Inferior parietal cortex (tissue), 1 donor: Measurements from ENCODE around the gene LPP.
"Not testable (repeated sequence)": the region's sequence is repeated elsewhere in the genome, so short reads cannot be mapped to it uniquely, and the experiment has no call there.

Experiments used
- DNase-seq: peaks from one replicate; pipeline ENCODE4 v3.0.0-alpha.2; 2016; ENCODE audit errors: extremely low spot score

LPP gene, protein sequence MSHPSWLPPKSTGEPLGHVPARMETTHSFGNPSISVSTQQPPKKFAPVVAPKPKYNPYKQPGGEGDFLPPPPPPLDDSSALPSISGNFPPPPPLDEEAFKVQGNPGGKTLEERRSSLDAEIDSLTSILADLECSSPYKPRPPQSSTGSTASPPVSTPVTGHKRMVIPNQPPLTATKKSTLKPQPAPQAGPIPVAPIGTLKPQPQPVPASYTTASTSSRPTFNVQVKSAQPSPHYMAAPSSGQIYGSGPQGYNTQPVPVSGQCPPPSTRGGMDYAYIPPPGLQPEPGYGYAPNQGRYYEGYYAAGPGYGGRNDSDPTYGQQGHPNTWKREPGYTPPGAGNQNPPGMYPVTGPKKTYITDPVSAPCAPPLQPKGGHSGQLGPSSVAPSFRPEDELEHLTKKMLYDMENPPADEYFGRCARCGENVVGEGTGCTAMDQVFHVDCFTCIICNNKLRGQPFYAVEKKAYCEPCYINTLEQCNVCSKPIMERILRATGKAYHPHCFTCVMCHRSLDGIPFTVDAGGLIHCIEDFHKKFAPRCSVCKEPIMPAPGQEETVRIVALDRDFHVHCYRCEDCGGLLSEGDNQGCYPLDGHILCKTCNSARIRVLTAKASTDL

GRCh38 chr3:188154014-188154808, at the start of gene LPP:
Gene LPP, plus strand, starts transcription at chr3:188154157. Its CDS starts 251,964 bp downstream, at chr3:188406121.
- no peak for DNase-seq

GRCh38 chr3:188106006-188106405, 48.0 kb upstream of the LPP start:
- DNase-seq = no peak

DNA sequence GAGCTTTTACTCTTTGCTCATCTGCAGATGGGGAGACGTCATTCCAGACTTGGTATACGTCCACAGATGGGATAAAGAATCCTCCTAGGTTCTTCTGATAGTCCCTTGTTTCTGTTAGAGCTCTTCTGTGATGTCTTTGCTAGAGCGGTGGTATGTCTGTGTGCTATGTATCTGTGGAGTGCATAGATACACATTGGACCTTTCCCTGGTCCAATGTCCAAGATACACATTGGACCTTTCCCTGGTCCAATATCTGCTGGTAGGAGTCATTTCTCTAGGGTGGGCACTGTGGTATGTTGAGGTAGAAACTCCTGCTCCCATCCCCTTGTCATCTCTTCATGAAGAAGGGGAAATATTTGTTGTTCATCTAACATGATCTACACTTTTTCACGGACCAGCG, 47.5 kb upstream of the LPP start:
- no peak for DNase-seq

DNA sequence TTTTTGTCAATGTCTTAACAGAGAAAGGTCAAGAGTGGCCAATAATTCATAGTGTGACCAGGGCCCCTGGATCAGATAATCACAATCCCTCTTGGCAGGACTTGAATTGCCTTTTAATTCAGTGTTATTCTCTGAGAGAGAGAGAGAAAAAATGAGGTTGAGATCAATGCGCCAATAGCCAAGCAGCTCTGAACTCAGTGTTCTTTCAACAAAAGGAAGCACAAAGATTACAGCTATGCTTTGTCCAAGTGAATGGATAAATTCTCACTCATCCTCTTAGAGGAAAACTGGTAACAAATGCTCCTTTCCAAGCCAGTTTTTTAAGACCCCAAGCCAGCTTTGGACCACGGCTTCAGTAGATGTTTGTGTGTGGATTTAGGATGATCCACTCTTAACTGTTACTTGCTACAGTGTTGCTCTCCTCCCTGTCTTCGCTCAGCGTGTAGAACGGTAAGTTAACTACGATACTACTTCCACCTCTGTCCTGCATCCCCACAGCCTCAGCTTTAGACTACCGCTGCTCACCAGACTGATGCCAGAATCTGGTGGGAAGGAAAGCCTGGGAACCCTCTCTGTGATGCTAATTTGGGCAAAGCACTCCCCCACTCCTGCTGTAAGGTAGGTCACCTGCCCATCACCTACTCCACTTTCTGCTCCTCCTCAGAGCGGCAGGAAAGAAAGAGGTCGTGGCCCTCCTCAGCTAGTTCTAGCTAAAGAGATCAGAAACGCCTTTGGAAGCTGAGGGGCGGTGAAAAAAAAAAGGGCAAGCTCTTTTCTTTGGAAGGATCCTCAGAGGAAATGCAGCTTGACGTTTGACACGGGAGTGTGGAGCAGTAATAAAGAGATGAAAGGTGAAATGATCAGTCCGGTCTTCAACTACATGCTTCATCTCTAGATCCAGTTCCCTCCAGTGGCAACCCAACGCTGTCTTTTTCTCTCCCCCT, 46.8 kb upstream of the LPP start:
- no peak for DNase-seq

DNA sequence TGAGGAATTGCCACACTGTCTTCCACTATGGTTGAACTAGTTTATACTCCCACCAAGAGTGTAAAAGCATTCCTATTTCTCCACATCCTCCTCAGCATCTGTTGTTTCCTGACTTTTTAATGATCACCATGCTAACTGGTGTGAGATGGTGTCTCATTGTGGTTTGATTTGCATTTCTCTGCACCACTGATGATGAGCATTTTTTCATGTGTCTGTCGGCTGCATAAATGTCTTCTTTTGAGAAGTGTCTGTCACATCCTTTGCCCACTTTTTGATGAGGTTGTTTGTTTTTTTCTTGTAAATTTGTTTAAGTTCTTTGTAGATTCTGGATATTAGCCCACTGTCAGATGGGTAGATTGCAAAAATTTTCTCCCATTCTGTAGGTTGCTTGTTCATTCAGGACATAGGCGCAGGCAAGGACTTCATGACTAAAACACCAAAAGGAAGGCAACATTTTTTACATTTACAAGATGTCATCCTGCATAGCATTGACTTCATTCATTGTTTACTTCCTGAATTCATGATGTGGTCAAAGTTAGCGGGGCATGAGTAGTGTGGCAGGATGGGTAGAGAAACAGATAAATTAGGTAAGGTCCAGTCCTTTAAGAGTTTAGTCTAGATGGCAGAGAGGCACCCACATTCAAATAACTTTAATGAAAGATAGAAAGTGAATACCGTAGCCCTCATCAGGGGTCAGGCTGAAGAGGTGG, 45.1 kb upstream of the LPP start:
- DNase-seq = no peak

DNA sequence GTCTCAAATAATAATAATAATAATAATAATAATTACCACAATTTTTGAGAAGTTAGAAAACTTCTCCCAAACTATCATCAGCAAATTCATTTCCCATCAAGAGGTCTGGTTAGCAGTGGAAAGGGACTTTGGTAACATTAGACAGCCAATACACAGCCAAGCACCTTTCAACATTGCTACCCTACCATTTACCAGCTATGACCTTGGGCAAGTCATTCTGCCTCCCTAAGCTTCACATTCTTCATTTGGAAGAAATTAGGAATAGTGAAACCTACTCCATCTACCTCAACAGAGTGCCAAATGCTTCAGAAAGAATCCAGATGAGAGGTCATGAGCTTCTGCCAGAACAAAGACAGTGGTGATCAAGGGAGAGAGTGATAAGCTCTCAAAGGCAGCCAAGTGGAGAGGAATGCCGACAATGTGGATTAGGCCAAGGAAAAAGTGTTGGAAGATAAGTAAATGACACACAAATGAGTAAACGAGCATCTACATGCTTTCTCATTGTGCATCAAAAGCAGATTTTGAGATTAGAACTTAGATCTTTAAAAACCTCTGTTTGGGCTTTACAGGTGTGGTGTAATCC, 42.9 kb upstream of the LPP start:
- no peak for DNase-seq

- no peak for DNase-seq
These were observed 40.2 kb upstream of the LPP start for GRCh38 chr3:188113756-188114155.

- no peak for DNase-seq
These were observed 34.1 kb upstream of the LPP start for GRCh38 chr3:188119846-188120245.

DNA sequence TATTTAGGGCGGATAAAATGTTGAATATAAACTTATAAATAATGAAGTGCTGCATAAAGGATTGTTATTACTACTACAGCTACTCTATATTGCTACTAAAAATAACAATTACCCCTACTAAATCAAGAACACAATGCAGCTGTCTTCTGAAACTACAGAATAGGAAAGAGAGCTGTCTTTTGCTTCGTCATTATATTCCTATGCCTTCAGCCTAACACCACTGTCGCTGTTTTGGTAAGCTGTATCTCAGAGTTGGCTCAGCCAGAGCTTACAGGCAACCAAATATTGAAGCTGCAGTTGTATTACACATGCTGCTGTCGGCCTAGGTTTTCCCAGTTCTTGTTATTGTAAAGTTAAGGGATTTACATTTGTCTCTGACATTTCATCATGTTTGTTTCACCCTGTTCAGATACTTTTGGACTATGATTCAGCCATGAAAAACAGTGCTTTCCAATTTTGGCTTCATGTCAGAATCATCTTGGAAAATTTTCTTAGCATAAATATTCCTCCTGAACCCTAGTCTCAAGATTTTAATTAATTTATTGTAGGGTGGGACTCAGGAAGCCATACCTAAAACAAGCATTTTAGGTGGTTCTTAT, 31.3 kb upstream of the LPP start:
- DNase-seq = no peak

GRCh38 chr3:188123170-188123905, 30.6 kb upstream of the LPP start:
- DNase-seq = no peak

DNA sequence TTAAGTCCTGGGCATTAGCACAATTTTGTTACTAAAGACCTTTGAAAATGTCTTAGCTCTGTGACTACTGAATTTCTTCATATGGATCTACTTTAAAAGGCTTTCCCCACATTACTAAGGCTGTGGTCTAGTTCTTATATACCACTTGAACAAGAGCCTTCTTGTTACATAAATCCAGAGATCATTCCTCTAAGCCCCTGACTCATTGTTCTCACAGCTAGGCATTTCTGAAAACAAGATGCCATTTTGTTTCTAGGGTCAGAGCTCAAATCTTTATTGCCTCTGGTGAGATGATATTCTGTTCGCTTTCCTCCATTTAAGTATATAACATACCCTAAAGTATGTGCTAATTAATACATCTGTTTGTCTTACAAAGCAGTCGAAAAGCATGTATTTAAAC, 29.8 kb upstream of the LPP start:
- no peak for DNase-seq

DNA sequence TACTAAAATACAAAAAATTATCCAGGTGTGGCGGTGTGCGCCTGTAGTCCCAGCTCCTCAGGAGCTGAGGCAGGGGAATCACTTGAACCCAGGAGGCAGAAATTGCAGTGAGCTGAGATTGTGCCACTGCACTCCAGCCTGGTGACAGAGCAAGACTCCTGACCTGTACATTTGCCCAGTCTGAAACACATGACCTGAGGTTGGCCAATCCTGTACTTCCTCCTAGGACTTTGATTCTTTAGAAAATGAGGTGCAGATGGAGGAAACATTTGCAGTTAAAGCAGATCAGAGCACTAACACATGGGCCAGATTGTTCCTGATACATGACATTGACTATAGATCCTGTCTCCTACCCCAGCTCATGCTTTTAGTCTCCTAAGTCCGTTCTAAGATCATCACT, 28.9 kb upstream of the LPP start:
- DNase-seq = no peak

- DNase-seq = no peak
These were observed 27.7 kb upstream of the LPP start for GRCh38 chr3:188126276-188126675.

GRCh38 chr3:188126934-188127333, 27.0 kb upstream of the LPP start:
- no peak for DNase-seq

GRCh38 chr3:188128905-188129304, 25.1 kb upstream of the LPP start:
- no peak for DNase-seq

GRCh38 chr3:188131023-188131422, 22.9 kb upstream of the LPP start:
- not testable (repeated sequence) for DNase-seq

DNA sequence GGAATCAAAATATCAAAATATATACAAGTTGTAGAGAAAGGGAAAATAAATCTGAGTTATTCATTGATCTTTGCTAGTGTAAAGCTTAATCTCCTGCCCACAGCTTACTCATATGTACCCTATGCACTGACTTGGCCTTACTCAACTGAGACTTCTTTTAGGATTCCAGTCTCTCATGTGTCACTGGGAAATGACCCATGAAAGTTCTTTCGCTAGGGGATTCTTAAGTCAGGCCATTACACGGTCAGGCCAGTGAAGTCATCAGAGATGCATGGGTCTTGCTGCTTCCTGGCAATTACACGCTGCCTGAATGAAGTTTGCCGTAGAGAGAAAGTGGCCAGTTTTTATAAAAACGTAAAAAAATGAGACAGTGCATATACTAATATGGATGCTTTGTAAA, 20.7 kb upstream of the LPP start:
- no peak for DNase-seq

- DNase-seq = no peak
These were observed 20.3 kb upstream of the LPP start for GRCh38 chr3:188133646-188134045.

DNA sequence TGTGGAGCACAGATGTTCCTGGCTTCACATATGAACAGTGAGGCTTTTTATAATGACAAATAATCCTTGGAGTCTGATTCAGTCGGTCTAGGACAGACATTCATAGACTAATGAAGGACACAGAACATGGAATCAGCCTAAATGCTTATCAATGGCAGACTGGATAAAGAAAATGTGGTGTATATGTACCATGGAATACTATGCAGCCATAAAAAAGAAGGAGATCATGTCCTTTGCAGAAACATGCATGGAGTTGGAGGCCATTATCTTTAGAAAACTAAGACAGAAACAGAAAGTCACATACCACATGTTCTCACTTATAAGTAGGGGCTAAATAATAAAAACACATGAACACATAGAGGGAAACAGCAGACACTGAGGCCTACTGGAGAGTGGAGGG, 19.9 kb upstream of the LPP start:
- DNase-seq = no peak
